HG02798 (cell line): ENCODE measurements around the gene KANK2.
"Not testable (repeated sequence)": the region's sequence is repeated elsewhere in the genome, so short reads cannot be mapped to it uniquely, and the experiment has no call there.

ENCODE experiments used
- ATAC-seq: cut with Tn5 transposase; IDR thresholded peaks from one replicate; pipeline ENCODE4 v1.9.1; 2021; ENCODE audit warnings: mild to moderate bottlenecking; ENCODE audit not compliant: unreplicated experiment, poor library complexity

KANK2 gene

GRCh38 chr19:11175920-11176319 is 21.4 kb downstream of the KANK2 start:
- ATAC-seq: no peak

- ATAC-seq: no peak
Observed at GRCh38 chr19:11174336-11174735, 23.0 kb downstream of the KANK2 start.

GRCh38 chr19:11173516-11174155 is 23.7 kb downstream of the KANK2 start:
- ATAC-seq: no peak

GRCh38 chr19:11172576-11172975 is 24.8 kb downstream of the KANK2 start:
- no peak for ATAC-seq

GRCh38 chr19:11171144-11171543 is 26.2 kb downstream of the KANK2 start:
- ATAC-seq: no peak

- ATAC-seq: no peak
Observed at GRCh38 chr19:11169896-11170678, 27.3 kb downstream of the KANK2 start.

GRCh38 chr19:11168568-11168967 is 28.8 kb downstream of the KANK2 start:
- no peak for ATAC-seq

- ATAC-seq: no peak
Observed at GRCh38 chr19:11166281-11167142, 30.8 kb downstream of the KANK2 start.

- no peak for ATAC-seq
Observed at GRCh38 chr19:11165486-11166030, 31.8 kb downstream of the KANK2 start.

GRCh38 chr19:11164879-11165406 is 32.4 kb downstream of the KANK2 start:
- no peak for ATAC-seq

GRCh38 chr19:11164296-11164695 is 33.0 kb downstream of the KANK2 start:
- ATAC-seq: no peak

- ATAC-seq: not testable (repeated sequence)
Observed at GRCh38 chr19:11160440-11160768, 36.9 kb downstream of the KANK2 start.

- no peak for ATAC-seq
Observed at GRCh38 chr19:11159598-11160439, 37.5 kb downstream of the KANK2 start.

GRCh38 chr19:11155373-11156120 is 41.8 kb downstream of the KANK2 start, which contains the start of gene SPC24:
Gene SPC24, minus strand, starts transcription at chr19:11155782. Its CDS starts 6 bp downstream, at chr19:11155776.
- peak; percentile 99 for ATAC-seq

GRCh38 chr19:11154683-11155047 is 42.7 kb downstream of the KANK2 start:
- no peak for ATAC-seq

- no peak for ATAC-seq
Observed at GRCh38 chr19:11152318-11153062, 44.9 kb downstream of the KANK2 start.

GRCh38 chr19:11151181-11151580 is 46.2 kb downstream of the KANK2 start:
- ATAC-seq: no peak

- no peak for ATAC-seq
Observed at GRCh38 chr19:11148001-11148400, 49.3 kb downstream of the KANK2 start.
